AG09309 (cell line): ENCODE measurements around the gene FGFBP3.
A peak's percentile ranks its signal among the peaks of the same experiment; 100 is the strongest.
"Not testable (repeated sequence)": the region's sequence is repeated elsewhere in the genome, so short reads cannot be mapped to it uniquely, and the experiment has no call there.

ENCODE experiments used
- DNase-seq: peaks from one replicate; pipeline ENCODE4 v3.0.0-alpha.2; 2010; ENCODE audit warnings: low read depth
- H3K4me3 ChIP-seq: 2 replicates; pipeline ENCODE4 v1.5.1; 2011; ENCODE audit warnings: mild to moderate bottlenecking, low read depth, low read length, moderate library complexity; ENCODE audit not compliant: control insufficient read depth
- CTCF ChIP-seq: IDR thresholded peaks from 2 replicates; pipeline ENCODE4 v1.5.1; 2011; ENCODE audit warnings: mild to moderate bottlenecking, low read depth, low read length, inconsistent platforms; ENCODE audit not compliant: insufficient read depth, control insufficient read depth; ENCODE audit errors: missing control alignments

The FGFBP3 gene

GRCh38 chr10:91907033-91907594 is 2.2 kb downstream of the FGFBP3 start:
- TF ChIP-seq CTCF: no peak

GRCh38 chr10:91901784-91902677 is 7.3 kb downstream of the FGFBP3 start:
- no peak overlapping the region for H3K4me3 ChIP-seq
- DNase-seq: peak; percentile 71
- no peak for TF ChIP-seq CTCF

More at GRCh38 chr10:91907033-91907594, 2.2 kb downstream of the FGFBP3 start:
- no peak overlapping the region for H3K4me3 ChIP-seq
- DNase-seq: no peak

GRCh38 chr10:91897421-91897820 is 11.9 kb downstream of the FGFBP3 start:
- DNase-seq: no peak
- H3K4me3 ChIP-seq: no peak overlapping the region
- no peak for TF ChIP-seq CTCF

- DNase-seq: no peak
- no peak for TF ChIP-seq CTCF
- H3K4me3 ChIP-seq: no peak overlapping the region
Measured at GRCh38 chr10:91896212-91896756, 13.0 kb downstream of the FGFBP3 start.

- not testable (repeated sequence) for H3K4me3 ChIP-seq, DNase-seq
Measured at GRCh38 chr10:91894261-91894685, 15.0 kb downstream of the FGFBP3 start.

GRCh38 chr10:91893051-91893450 is 16.2 kb downstream of the FGFBP3 start:
- TF ChIP-seq CTCF: no peak
- no peak overlapping the region for H3K4me3 ChIP-seq
- DNase-seq: no peak

GRCh38 chr10:91891125-91892001 is 17.9 kb downstream of the FGFBP3 start:
- no peak overlapping the region for H3K4me3 ChIP-seq
- no peak for TF ChIP-seq CTCF
- no peak for DNase-seq
